ENCODE results near the gene SLC4A7.
"Not testable (repeated sequence)": the region's sequence is repeated elsewhere in the genome, so short reads cannot be mapped to it uniquely, and the experiment has no call there.

The SLC4A7 gene

DNA sequence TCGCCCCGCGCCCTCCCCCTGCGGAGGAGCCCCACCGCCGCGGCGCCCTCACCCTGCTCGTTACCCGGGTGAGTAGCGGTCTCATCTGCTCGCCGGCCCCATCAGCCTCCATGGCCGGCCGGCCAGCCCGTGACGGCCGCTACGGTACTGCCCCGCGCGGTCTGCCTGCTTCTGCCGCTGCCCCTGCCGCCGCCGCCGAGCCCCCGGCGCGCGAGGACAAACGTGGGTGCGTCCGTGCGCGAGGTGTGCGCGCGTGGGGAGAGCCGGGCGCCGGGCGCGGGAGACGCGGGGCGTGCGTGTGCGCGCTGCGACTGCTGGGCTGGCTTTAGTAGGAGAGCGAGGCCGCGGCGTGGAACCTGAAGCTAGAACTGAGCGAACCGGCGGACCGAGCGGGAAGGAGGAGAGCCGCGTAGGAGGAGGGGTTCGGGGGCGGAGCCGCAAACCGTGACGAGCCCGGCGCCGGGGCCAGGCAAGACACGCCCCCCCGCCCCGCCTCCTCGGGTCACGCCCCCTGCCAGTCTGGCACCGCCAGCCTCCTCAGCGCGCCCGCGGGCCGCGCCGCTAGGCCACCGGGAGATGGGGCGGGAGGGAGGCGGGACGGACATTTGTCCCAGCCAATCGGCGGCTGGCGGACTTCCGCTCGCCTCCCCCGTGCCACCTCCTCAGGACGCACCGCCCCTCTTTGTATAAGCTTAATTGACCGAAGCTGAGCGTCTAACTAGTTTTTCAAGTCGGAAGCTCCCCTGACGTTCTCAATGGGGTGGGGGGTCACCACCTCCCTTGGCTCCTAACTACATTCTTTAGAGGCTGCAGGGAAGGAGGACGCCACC, at the start of gene SLC4A7:
Gene SLC4A7 (minus strand): TSS at position 370 of the 830 bp plus-strand sequence. CDS start 258 bp downstream, at position 112.
- peak; percentile 95 to 98 for DNase-seq (ENCODE audit: low read depth in 2 of 2)

DNA sequence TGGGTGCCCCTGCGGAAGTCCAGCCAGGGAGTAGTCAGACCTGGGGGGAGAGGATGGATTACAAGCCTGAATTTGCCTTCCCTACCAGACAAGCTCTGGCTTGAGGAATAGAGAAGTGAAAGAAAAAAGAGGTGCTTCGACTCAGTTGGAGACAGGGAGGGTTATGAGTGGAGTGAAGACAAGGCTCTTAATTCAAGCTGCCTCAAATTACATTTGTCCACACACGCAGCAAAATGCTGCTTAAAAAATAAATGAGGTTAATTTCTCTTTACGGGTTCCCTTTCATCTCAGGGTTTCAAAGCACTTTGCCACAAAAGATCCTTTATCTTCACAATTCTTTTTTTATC, 49.0 kb upstream of the SLC4A7 start:
- no peak for DNase-seq (ENCODE audit: low read depth in 2 of 2)

DNA sequence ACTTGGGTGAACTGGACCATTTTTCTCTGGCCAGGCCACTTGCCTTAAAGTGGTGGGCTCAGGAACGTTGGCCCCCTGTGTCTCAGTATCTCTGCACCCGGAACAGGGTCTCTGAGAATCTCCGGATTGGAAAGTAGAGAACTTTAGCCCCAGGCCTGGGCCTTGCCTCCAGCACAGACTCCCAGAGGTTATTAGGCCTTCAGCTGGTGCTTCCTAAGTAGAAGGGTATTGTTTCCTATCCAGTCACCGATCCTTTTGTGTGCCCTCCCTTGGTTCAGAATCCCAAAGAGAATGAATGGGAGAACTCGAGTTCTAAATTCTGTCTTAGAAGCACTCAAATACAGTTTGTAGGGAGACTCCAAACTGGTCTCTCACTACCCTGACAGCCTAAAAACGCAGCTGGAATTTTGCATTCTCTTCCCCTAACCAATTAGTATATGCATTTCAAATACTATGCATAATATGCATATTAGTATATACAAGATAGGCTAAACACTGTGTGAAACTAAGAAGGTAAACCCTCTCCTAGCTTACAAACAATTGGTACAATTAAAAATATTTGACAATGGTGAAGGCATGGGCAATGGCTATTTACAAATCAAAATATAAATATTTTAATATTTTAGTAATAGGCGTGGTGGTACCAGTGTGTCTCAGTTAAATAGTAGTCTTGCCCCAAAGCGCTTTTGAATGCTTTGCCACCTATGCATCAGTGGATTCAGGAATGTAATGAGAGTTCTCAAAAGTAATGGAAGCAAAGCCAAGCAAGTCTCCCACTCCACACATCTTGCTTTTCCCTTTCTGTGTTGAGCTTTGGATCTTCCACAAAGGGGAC, 48.5 kb upstream of the SLC4A7 start:
- no peak for DNase-seq (ENCODE audit: low read depth in 2 of 2)

DNA sequence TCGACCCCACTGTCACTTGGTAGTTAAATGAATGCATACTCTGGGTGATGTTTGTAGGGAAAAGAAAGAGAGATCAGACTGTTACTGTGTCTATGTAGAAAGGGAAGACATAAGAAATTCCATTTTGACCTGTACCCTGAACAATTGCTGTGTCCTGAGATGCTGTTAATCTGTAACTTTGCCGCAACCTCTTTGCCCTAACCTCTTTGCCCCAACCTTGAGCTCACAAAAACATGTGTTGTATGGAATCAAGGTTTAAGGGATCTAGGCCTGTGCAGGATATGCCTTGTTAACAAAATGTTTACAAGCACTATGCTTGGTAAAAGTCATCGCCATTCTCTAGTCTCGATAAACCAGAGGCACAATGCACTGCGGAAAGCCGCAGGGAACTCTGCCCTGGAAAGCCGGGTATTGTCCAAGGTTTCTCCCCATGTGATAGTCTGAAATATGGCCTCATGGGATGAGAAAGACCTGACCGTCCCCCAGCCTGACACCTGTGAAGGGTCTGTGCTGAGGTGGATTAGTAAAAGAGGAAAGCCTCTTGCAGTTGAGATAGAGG, 47.1 kb upstream of the SLC4A7 start:
- DNase-seq (ENCODE audit: low read depth in 2 of 2) = not testable (repeated sequence)

- no peak for DNase-seq (ENCODE audit: low read depth in 2 of 2)
Observed at GRCh38 chr3:27528791-27529190, 44.6 kb upstream of the SLC4A7 start.

- no peak for DNase-seq (ENCODE audit: low read depth in 2 of 2)
Observed at GRCh38 chr3:27526614-27527315, 42.6 kb upstream of the SLC4A7 start.

GRCh38 chr3:27521872-27522265, 37.7 kb upstream of the SLC4A7 start:
- no peak for DNase-seq (ENCODE audit: low read depth in 2 of 2)

- no peak for DNase-seq (ENCODE audit: low read depth in 2 of 2)
Observed at GRCh38 chr3:27521179-27521871, 37.1 kb upstream of the SLC4A7 start.

GRCh38 chr3:27511724-27512422, 27.7 kb upstream of the SLC4A7 start:
- DNase-seq (ENCODE audit: low read depth in 2 of 2) = no peak

- DNase-seq (ENCODE audit: low read depth in 2 of 2) = no peak
Observed at GRCh38 chr3:27509376-27509775, 25.2 kb upstream of the SLC4A7 start.

- no peak for DNase-seq (ENCODE audit: low read depth in 2 of 2)
Observed at GRCh38 chr3:27508424-27508823, 24.2 kb upstream of the SLC4A7 start.

- DNase-seq (ENCODE audit: low read depth in 2 of 2) = no peak
Observed at GRCh38 chr3:27507515-27508266, 23.5 kb upstream of the SLC4A7 start.

- DNase-seq (ENCODE audit: low read depth in 2 of 2) = no peak
Observed at GRCh38 chr3:27507111-27507510, 22.9 kb upstream of the SLC4A7 start.

GRCh38 chr3:27504749-27505148, 20.6 kb upstream of the SLC4A7 start:
- no peak for DNase-seq (ENCODE audit: low read depth in 2 of 2)

DNA sequence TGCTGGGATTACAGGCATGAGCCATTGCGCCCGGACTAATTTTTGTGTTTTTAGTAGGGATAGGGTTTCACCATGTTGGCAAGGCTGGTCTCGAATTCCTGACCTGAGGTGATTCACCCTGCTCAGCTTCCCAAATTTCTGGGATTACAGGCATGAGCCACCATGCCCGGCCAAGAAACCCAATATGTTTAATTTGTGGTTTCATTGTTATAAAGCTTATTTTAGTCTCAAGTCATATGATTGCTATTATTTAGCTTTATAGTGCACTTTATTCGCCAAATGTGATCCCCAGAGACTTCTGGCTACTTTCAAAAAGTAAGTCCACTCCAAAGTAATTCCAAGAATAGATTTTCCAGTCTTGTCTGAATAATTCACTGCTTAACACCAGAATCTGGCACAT, 19.3 kb upstream of the SLC4A7 start:
- DNase-seq (ENCODE audit: low read depth in 2 of 2) = no peak

DNA sequence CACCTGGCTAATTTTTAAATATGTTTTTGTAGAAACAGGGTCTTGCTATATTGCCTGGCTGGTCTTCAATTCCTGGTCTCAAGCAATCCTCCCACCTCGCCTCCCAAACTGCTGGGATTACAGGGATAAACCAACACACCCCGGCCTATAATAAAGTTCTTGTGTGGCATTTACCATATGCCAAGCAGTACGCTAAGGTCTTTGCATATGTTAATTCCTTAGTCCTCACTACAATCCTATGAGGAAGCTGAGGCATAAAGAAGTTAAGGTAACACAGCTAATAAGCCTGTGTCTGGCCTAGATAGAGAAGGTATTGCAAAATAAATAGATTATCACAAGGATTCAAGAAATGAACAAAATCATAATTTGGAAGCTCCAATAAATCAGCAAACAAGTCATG, 17.6 kb upstream of the SLC4A7 start:
- no peak for DNase-seq (ENCODE audit: low read depth in 2 of 2)

DNA sequence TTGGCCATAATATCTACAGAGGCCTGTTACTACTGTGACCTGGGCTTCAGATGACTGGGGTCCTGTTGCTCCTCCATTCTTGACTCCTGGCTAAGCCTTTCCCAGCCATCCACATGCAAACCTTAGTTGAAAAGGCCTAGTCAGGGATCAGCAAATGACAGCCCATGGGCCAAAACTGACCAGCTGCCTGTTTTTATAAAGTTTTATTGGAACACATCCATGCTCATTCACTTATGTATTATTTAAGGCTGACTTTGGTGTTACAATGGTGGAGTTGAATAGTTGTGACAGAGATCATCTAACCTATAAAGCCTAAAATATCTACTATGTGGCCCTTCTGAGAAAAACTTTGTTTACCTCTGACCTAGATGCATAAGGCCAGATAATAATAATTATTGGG, 16.8 kb upstream of the SLC4A7 start:
- no peak for DNase-seq (ENCODE audit: low read depth in 2 of 2)

DNA sequence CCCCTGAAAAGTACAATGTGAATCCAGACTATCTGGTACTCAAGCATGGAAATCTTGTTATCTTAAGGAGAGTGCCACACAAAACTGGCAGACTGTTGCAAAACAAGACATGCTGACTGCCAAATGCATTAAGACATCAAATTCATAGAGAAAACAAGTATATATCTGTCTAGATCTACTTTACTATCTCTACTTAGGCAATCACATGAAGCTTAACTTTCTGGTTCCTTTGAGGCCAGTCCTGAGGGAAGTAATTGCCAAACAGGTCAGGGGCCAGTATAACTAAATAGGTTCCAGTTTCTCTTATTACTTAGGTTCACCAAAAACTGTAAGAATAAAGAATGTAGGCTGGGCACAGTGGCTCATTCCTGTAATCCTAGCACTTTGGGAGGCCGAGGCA, 15.9 kb upstream of the SLC4A7 start:
- DNase-seq (ENCODE audit: low read depth in 2 of 2) = no peak

DNA sequence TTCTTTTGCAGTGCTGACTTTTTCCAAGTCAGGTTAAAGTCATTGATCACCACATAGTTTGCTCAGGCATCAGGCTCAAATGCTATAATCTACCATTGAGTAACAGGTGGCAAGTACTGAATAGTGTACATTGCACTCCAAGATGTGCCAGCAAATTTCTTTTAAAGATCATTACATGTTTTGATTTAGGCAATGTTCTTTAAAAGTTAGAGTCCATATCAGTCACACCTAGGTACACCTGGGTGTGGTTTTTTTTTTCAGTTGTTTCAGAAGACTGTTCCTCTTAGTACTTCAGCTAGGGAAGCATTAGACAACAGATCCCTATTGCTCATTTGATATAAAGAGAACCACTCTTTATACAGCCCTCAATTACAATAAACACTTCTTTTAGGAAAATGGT, 10.6 kb upstream of the SLC4A7 start:
- no peak for DNase-seq (ENCODE audit: low read depth in 2 of 2)

DNA sequence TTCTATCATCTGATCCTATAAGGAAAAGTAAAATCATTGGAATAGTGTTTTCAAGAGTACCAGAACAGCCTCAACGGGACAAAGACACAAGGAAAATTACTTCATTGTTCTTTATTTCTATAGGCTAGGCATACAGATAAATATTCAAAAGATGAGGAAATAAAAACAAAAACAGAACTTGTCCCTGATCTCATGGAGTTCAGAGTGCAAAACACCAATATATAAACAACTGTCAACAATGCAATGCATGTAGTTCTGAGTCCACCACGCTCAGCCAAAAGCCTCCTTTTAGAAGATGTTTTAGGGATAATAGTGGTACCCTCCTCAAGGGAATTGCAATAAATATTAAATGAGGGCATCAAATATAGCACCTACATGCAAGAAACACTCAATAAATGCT, 4.6 kb upstream of the SLC4A7 start:
- no peak for DNase-seq (ENCODE audit: low read depth in 2 of 2)

Measured in stimulated activated CD4-positive, alpha-beta T cell treated with anti-CD3 and anti-CD28 coated beads, Interleukin-15, amount 100 ng/mL, for 48 hours (primary cell).